Measurements from ENCODE around the gene NACC2.

NACC2 gene

GRCh38 chr9:136053757-136054142, 41.3 kb downstream of the NACC2 start:
- H3K4me2 ChIP-seq (ENCODE audit: low read length): no peak overlapping the region
- no peaks in the 10 kb centered on the region for H3K9me3 ChIP-seq (ENCODE audit: control insufficient read depth, insufficient read depth, low read length)
- no peaks in the 10 kb centered on the region for H3K79me2 ChIP-seq (ENCODE audit: control insufficient read depth, low read length)
- no peaks in the 10 kb centered on the region for H3K9me2 ChIP-seq (replicated peaks; ENCODE audit: control insufficient read depth, low read length)
- H3K27ac ChIP-seq (ENCODE audit: low read depth, low read length): no peak overlapping the region
- no peaks in the 10 kb centered on the region for H4K20me1 ChIP-seq (ENCODE audit: control insufficient read depth, insufficient read depth, low read depth, low read length)
- H3K36me3 ChIP-seq (ENCODE audit: control insufficient read depth, low read length): no peaks in the 10 kb centered on the region
- H3K4me3 ChIP-seq (ENCODE audit: low read length): no peak overlapping the region
- no peak for TF ChIP-seq CTCF (IDR thresholded peaks at IDR 0.05; ENCODE audit: low read depth, low read length, poor library complexity, severe bottlenecking)
- no peak for TF ChIP-seq EZH2phosphoT487 (IDR thresholded peaks at IDR 0.05; ENCODE audit: borderline replicate concordance, low read length)
- H3K27me3 ChIP-seq (ENCODE audit: control insufficient read depth, low read length): no peaks in the 10 kb centered on the region
- H3K4me1 ChIP-seq (ENCODE audit: control insufficient read depth, low read length): no peaks in the 10 kb centered on the region
- no peaks in the 10 kb centered on the region for H3F3A ChIP-seq (ENCODE audit: control insufficient read depth, insufficient read depth)

GRCh38 chr9:136052991-136053756, 41.9 kb downstream of the NACC2 start:
- H3K9me2 ChIP-seq (replicated peaks; ENCODE audit: control insufficient read depth, low read length): no peaks in the 10 kb centered on the region
- no peaks in the 10 kb centered on the region for H3K36me3 ChIP-seq (ENCODE audit: control insufficient read depth, low read length)
- H3F3A ChIP-seq (ENCODE audit: control insufficient read depth, insufficient read depth): no peaks in the 10 kb centered on the region
- no peaks in the 10 kb centered on the region for H3K27me3 ChIP-seq (ENCODE audit: control insufficient read depth, low read length)
- H4K20me1 ChIP-seq (ENCODE audit: control insufficient read depth, insufficient read depth, low read depth, low read length): no peaks in the 10 kb centered on the region
- no peak overlapping the region for H3K27ac ChIP-seq (ENCODE audit: low read depth, low read length)
- TF ChIP-seq EZH2phosphoT487 (IDR thresholded peaks at IDR 0.05; ENCODE audit: borderline replicate concordance, low read length) (no peak), CTCF (IDR thresholded peaks at IDR 0.05; ENCODE audit: low read depth, low read length, poor library complexity, severe bottlenecking) (no peak)
- H3K4me3 ChIP-seq (ENCODE audit: low read length): no peak overlapping the region
- no peaks in the 10 kb centered on the region for H3K79me2 ChIP-seq (ENCODE audit: control insufficient read depth, low read length)
- no peak overlapping the region for H3K4me2 ChIP-seq (ENCODE audit: low read length)
- no peaks in the 10 kb centered on the region for H3K4me1 ChIP-seq (ENCODE audit: control insufficient read depth, low read length)
- no peaks in the 10 kb centered on the region for H3K9me3 ChIP-seq (ENCODE audit: control insufficient read depth, insufficient read depth, low read length)

GRCh38 chr9:136052472-136052880, 42.6 kb downstream of the NACC2 start:
- no peaks in the 10 kb centered on the region for H3K79me2 ChIP-seq (ENCODE audit: control insufficient read depth, low read length)

GRCh38 chr9:136051837-136052471, 43.1 kb downstream of the NACC2 start:
- no peak overlapping the region for H3K27ac ChIP-seq (ENCODE audit: low read depth, low read length)
- no peaks in the 10 kb centered on the region for H3K79me2 ChIP-seq (ENCODE audit: control insufficient read depth, low read length)
- no peaks in the 10 kb centered on the region for H4K20me1 ChIP-seq (ENCODE audit: control insufficient read depth, insufficient read depth, low read depth, low read length)
- no peaks in the 10 kb centered on the region for H3F3A ChIP-seq (ENCODE audit: control insufficient read depth, insufficient read depth)
- H3K36me3 ChIP-seq (ENCODE audit: control insufficient read depth, low read length): no peaks in the 10 kb centered on the region
- TF ChIP-seq EZH2phosphoT487 (IDR thresholded peaks at IDR 0.05; ENCODE audit: borderline replicate concordance, low read length) (no peak), CTCF (IDR thresholded peaks at IDR 0.05; ENCODE audit: low read depth, low read length, poor library complexity, severe bottlenecking) (no peak)
- H3K4me2 ChIP-seq (ENCODE audit: low read length): no peak overlapping the region
- H3K9me2 ChIP-seq (replicated peaks; ENCODE audit: control insufficient read depth, low read length): no peaks in the 10 kb centered on the region
- no peak overlapping the region for H3K4me3 ChIP-seq (ENCODE audit: low read length)
- no peaks in the 10 kb centered on the region for H3K4me1 ChIP-seq (ENCODE audit: control insufficient read depth, low read length)
- no peaks in the 10 kb centered on the region for H3K9me3 ChIP-seq (ENCODE audit: control insufficient read depth, insufficient read depth, low read length)
- no peaks in the 10 kb centered on the region for H3K27me3 ChIP-seq (ENCODE audit: control insufficient read depth, low read length)

More at GRCh38 chr9:136052472-136052880, 42.6 kb downstream of the NACC2 start:
- TF ChIP-seq EZH2phosphoT487 (IDR thresholded peaks at IDR 0.05; ENCODE audit: borderline replicate concordance, low read length): no peak
- Histone ChIP-seq H3K4me3 (ENCODE audit: low read length) (no peak overlapping the region), H4K20me1 (ENCODE audit: control insufficient read depth, insufficient read depth, low read depth, low read length) (no peaks in the 10 kb centered on the region), H3K4me2 (ENCODE audit: low read length) (no peak overlapping the region), H3K27ac (ENCODE audit: low read depth, low read length) (no peak overlapping the region), H3K27me3 (ENCODE audit: control insufficient read depth, low read length) (no peaks in the 10 kb centered on the region), H3K4me1 (ENCODE audit: control insufficient read depth, low read length) (no peaks in the 10 kb centered on the region), H3K9me3 (ENCODE audit: control insufficient read depth, insufficient read depth, low read length) (no peaks in the 10 kb centered on the region), H3F3A (ENCODE audit: control insufficient read depth, insufficient read depth) (no peaks in the 10 kb centered on the region), H3K9me2 (replicated peaks; ENCODE audit: control insufficient read depth, low read length) (no peaks in the 10 kb centered on the region), H3K36me3 (ENCODE audit: control insufficient read depth, low read length) (no peaks in the 10 kb centered on the region)

Data from DOHH2 (cell line).